HG03175 (cell line): ENCODE data around the gene ERN1.
A peak's percentile ranks its signal among the peaks of the same experiment; 100 is the strongest.

ENCODE experiments used
- ATAC-seq: cut with Tn5 transposase; IDR thresholded peaks from one replicate; pipeline ENCODE4 v1.9.1; 2021; ENCODE audit warnings: mild to moderate bottlenecking, moderate library complexity; ENCODE audit not compliant: unreplicated experiment

ERN1 gene

GRCh38 chr17:64139542-64139941 lies 9.6 kb upstream of the ERN1 start:
- ATAC-seq = no peak

- no peak for ATAC-seq
Measured at GRCh38 chr17:64138441-64138840, 8.5 kb upstream of the ERN1 start.

GRCh38 chr17:64135000-64135399 lies 5.1 kb upstream of the ERN1 start:
- no peak for ATAC-seq

GRCh38 chr17:64134216-64134970 lies 4.4 kb upstream of the ERN1 start:
- ATAC-seq = no peak

GRCh38 chr17:64133546-64134215 lies 3.7 kb upstream of the ERN1 start:
- ATAC-seq = no peak

GRCh38 chr17:64131606-64132270 lies 1.8 kb upstream of the ERN1 start:
- no peak for ATAC-seq

GRCh38 chr17:64130559-64131001 lies 636 bp upstream of the ERN1 start:
- peak; percentile 20 for ATAC-seq

DNA sequence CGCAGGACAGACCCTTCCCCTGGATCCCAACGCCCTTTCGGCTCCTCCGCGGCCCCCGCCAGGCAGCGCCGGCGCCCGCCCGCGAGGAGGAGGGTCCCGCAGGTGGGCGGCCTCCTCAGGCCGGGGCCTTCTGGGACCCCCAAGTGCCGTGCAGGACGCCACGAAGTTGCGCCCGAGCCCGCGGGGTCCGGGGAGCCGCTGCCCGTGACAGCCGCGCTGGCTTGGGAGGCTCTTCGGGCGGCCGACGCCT lies 504 bp downstream of the ERN1 start:
- ATAC-seq = no peak

GRCh38 chr17:64128787-64129514 lies 993 bp downstream of the ERN1 start:
- ATAC-seq = no peak

DNA sequence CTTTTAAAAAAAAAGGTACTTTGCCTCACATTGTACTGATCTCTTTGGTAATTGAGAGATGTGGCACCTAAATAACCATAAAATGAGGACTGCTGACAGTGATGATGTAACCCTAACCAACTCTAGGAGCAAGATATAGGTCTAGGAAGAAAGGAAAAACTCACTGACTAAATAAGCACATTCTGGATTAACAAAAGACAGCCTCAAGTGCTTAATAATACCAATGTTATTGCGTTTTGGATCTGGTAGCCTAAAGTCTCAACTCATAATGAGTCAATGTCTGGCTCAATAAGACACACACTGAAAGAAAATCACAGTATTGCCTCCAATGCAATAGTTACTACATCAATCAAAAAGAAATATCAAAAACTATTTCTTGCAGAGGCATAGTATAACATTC lies 3.0 kb downstream of the ERN1 start:
- no peak for ATAC-seq

DNA sequence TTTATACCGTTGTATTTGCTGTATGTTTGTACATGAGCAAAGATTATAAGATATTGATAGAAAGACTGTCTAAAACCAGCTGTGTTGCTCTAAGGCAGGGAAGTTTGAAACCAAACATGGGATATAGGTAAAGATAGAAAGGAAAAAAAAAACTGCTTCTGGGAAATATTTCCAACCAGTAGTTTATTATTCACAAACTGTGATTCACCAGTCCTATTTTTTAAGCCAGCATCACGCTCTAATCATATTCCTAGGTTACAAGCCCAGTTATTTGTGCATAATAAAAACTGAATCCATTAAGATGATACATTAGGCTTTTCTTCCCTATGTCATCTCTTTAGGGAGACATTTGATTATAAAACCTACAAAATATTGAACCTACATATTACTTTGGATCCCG lies 4.0 kb downstream of the ERN1 start:
- ATAC-seq = no peak

GRCh38 chr17:64124609-64125008 lies 5.3 kb downstream of the ERN1 start:
- no peak for ATAC-seq

- no peak for ATAC-seq
Measured at GRCh38 chr17:64123114-64123513, 6.8 kb downstream of the ERN1 start.

GRCh38 chr17:64120972-64121786 lies 8.8 kb downstream of the ERN1 start:
- ATAC-seq = peak; percentile 89

GRCh38 chr17:64120159-64120810 lies 9.7 kb downstream of the ERN1 start:
- ATAC-seq = no peak

GRCh38 chr17:64117981-64118979 lies 11.7 kb downstream of the ERN1 start:
- no peak for ATAC-seq

- ATAC-seq = no peak
Measured at GRCh38 chr17:64115822-64116534, 14.0 kb downstream of the ERN1 start.

DNA sequence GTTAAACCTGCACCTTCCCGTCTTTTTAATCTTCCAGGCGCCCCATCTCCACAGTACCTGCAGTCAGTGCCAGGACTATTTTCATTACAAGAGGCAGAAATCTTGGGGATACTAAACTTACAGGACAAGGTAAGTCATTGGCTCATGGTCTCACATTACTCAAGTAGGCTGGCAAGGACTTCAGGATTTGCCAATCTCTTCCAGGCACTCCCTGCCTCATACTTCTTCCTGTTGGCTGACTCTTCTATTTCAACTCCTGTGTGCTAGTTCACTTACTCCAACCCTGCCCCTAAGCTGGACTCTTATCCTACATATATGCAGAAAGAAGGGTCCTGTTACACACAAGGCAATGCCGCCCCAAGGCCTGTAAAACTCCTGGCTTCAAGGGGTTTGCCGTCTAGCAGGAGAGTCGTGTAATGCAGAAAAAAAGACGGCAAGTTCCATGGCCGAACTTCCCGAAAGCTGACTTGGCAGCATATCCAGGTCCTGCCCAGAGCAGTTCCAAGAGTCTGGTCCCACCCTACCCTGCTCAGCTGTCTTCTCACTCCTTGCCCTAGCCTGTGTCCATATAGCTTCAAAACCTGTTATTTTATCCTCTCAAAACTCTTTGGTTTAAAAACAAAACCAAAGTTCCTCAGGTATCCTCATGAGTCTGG lies 14.8 kb downstream of the ERN1 start:
- no peak for ATAC-seq
